Neural cell (in vitro differentiated cells): Measurements from ENCODE around the gene OR5T3. TPM values are rescaled to one million over a fixed set of nuclear protein-coding genes. Genes with fewer than 3 reads are reported as not detected.

Experiments
- H2AFZ ChIP-seq: fragments of 200-600, 300-800 bp; sonication (generic), shearing (Covaris generic); 2 replicates; pipeline ENCODE4 v1.6.0; 2014; ENCODE audit warnings: low read depth, mild to moderate bottlenecking, antibody characterized with exemption, low read length, moderate library complexity
- H3F3A ChIP-seq: fragments of 200-600 bp; shearing (Covaris generic); 2 replicates; pipeline ENCODE4 v1.6.1; 2016; ENCODE audit warnings: mild to moderate bottlenecking, moderate library complexity, mixed read lengths, antibody characterized with exemption, low read length; ENCODE audit not compliant: insufficient read depth, poor library complexity, severe bottlenecking
- H3K27ac ChIP-seq: fragments of 200-600, 300-800 bp; sonication (generic), shearing (Covaris generic); 2 replicates; pipeline ENCODE4 v1.5.1; 2014; ENCODE audit warnings: mild to moderate bottlenecking, low read length, moderate library complexity
- H3K27me3 ChIP-seq: fragments of 300-800, 200-600 bp; sonication (generic), shearing (Covaris generic); 2 replicates; pipeline ENCODE4 v1.6.0; 2014; ENCODE audit warnings: mild to moderate bottlenecking, low read depth, low read length, moderate library complexity; ENCODE audit not compliant: insufficient read depth
- H3K36me3 ChIP-seq: fragments of 300-800, 200-600 bp; sonication (generic), shearing (Covaris generic); 2 replicates; pipeline ENCODE4 v1.5.1; 2014; ENCODE audit warnings: mild to moderate bottlenecking, antibody characterized with exemption, low read length, moderate library complexity; ENCODE audit not compliant: insufficient read depth
- H3K4me2 ChIP-seq: fragments of 300-800, 200-600 bp; sonication (generic), shearing (Covaris generic); 2 replicates; pipeline ENCODE4 v1.6.0; 2014; ENCODE audit warnings: mild to moderate bottlenecking, low read length
- H3K4me3 ChIP-seq: fragments of 300-800, 200-600 bp; sonication (generic), shearing (Covaris generic); 2 replicates; pipeline ENCODE4 v1.5.1; 2014; ENCODE audit warnings: mild to moderate bottlenecking, low read length, moderate library complexity
- H3K79me2 ChIP-seq: fragments of 200-600 bp; shearing (Covaris generic); replicated peaks from 2 replicates; pipeline ENCODE4 v1.6.0; 2014; ENCODE audit warnings: mild to moderate bottlenecking, low read length, moderate library complexity; ENCODE audit not compliant: insufficient read depth
- H3K9ac ChIP-seq: fragments of 300-800, 200-600 bp; sonication (generic), shearing (Covaris generic); 2 replicates; pipeline ENCODE4 v1.6.1; 2016; ENCODE audit warnings: mild to moderate bottlenecking, low read length, mixed read lengths
- H3K9me2 ChIP-seq: fragments of 200-600 bp; shearing (Covaris generic); 2 replicates; pipeline ENCODE4 v1.6.1; 2016; ENCODE audit warnings: mild to moderate bottlenecking, low read length, mixed read lengths; ENCODE audit not compliant: insufficient read depth
- H3K9me3 ChIP-seq: fragments of 200-600, 300-800 bp; sonication (generic), shearing (Covaris generic); 2 replicates; pipeline ENCODE4 v1.6.1; 2016; ENCODE audit warnings: mild to moderate bottlenecking, mixed run types, low read length, moderate library complexity, mixed read lengths
- H4K20me1 ChIP-seq: fragments of 200-600 bp; shearing (Covaris generic); 2 replicates; pipeline ENCODE4 v1.6.1; 2016; ENCODE audit warnings: mild to moderate bottlenecking, mixed run types; ENCODE audit not compliant: insufficient read depth
- EP300 ChIP-seq: fragments of 450-650 bp; conservative IDR thresholded peaks from 2 replicates; pipeline ENCODE4 v1.6.1; 2014; ENCODE audit warnings: antibody characterized with exemption, mild to moderate bottlenecking, moderate library complexity; ENCODE audit not compliant: poor library complexity, severe bottlenecking
- EZH2 ChIP-seq: fragments of 200-600, 300-800 bp; shearing (Covaris generic), sonication (generic); IDR thresholded peaks from 2 replicates; pipeline ENCODE4 v1.6.1; 2014; ENCODE audit warnings: antibody characterized with exemption, low read length, borderline replicate concordance, mild to moderate bottlenecking; ENCODE audit not compliant: insufficient read depth, poor library complexity, severe bottlenecking
- MXI1 ChIP-seq: fragments of 450-650 bp; conservative IDR thresholded peaks from 2 replicates; pipeline ENCODE4 v1.6.1; 2014; ENCODE audit warnings: antibody characterized with exemption, mild to moderate bottlenecking; ENCODE audit not compliant: poor library complexity, severe bottlenecking
- POLR2AphosphoS5 ChIP-seq: IDR thresholded peaks from 2 replicates; pipeline ENCODE4 v1.6.1; 2012
- RAD21 ChIP-seq: fragments of 450-650 bp; conservative IDR thresholded peaks from 2 replicates; pipeline ENCODE4 v1.6.1; 2014; ENCODE audit warnings: antibody characterized with exemption, mild to moderate bottlenecking, moderate library complexity
- SMC3 ChIP-seq: fragments of 450-650 bp; conservative IDR thresholded peaks from 2 replicates; pipeline ENCODE4 v1.6.1; 2014; ENCODE audit warnings: antibody characterized with exemption, mild to moderate bottlenecking, moderate library complexity; ENCODE audit not compliant: poor library complexity
- TAF1 ChIP-seq: IDR thresholded peaks from 2 replicates; pipeline ENCODE4 v1.6.1; 2012; ENCODE audit warnings: low read depth
- polyA plus RNA-seq: library from polyadenylated mRNA; depleted of rRNA; stranded (reverse); fragments of >200 nt; gene quantifications from 2 replicates; pipeline ENCODE4 v1.2.3, GENCODE V29; 2014
- TF ChIP-seq, protein P1 (sequence below): IDR thresholded peaks from 2 replicates; pipeline ENCODE4 v1.6.1; 2012; ENCODE audit warnings: borderline replicate concordance
- TF ChIP-seq, protein P2 (sequence below): fragments of 450-650 bp; IDR thresholded peaks from 2 replicates; pipeline ENCODE4 v1.5.1; 2014; ENCODE audit warnings: antibody characterized with exemption, mild to moderate bottlenecking, moderate library complexity; ENCODE audit not compliant: poor library complexity, severe bottlenecking

Gene OR5T3
- polyA plus RNA-seq, 1 donor from 2014 or later: not detected

DNA sequence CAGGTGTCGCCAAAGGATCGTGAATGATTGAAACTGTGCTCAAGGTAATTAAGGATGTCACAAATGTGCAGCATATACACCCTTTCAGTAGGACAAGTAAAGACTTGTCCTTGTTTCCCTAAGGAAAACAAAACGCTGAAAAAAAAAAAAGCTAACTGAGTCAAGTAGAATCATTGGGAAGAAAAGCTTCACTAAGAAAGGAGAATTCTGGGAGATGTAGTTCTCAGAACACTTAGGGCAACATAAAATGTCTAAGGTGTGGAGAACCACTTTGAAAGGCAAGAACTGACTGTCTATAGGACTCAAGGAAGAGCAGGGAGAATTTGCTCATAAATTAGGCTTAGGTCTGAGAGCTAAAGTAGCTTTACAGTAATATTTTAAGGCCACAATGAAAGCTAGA is 19.0 kb downstream of the OR5T3 start:
- Histone ChIP-seq H3K36me3 (no peaks in the 10 kb centered on the region), H3K27ac (no peak overlapping the region), H3K9me2 (no peaks in the 10 kb centered on the region), H4K20me1 (no peaks in the 10 kb centered on the region), H3K9ac (no peak overlapping the region), H3F3A (no peaks in the 10 kb centered on the region), H2AFZ (no peak overlapping the region), H3K4me2 (no peak overlapping the region), H3K4me3 (no peak overlapping the region), H3K9me3 (no peaks in the 10 kb centered on the region), H3K27me3 (no peaks in the 10 kb centered on the region), H3K79me2 (no peaks in the 10 kb centered on the region)
- TF ChIP-seq RAD21: no peak

DNA sequence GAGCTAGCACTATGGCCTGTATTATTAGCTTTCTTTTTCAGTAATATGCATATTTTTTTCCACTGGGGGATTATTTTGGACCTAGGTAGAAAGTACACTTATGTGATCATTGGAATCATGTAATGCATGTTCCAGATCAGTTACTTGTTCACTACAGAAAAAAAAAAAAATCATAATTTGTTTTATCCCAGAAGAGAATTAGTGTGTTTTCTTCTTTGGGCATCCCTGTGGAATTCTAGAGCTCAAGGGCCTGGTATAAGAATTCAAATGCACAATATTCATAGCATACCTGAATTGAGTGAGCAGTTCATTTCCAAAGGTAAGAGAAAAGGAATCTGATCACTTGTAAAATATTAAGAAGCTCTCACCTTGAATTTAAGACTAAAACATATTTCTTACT is 21.8 kb downstream of the OR5T3 start, which contains the start of gene OR5T1:
TSS of gene OR5T1 (plus strand) at position 301 of the 400 bp plus-strand sequence. CDS start 1,485 bp downstream, outside the sequence.
- H4K20me1 ChIP-seq: no peaks in the 10 kb centered on the region
- no peaks in the 10 kb centered on the region for H3K79me2 ChIP-seq
- H3F3A ChIP-seq: no peaks in the 10 kb centered on the region
- no peak within 1 kb of the TSS for H2AFZ ChIP-seq
- H3K27me3 ChIP-seq: no peaks in the 10 kb centered on the region
- H3K9me3 ChIP-seq: no peaks in the 10 kb centered on the region
- H3K9me2 ChIP-seq: no peaks in the 10 kb centered on the region
- H3K4me3 ChIP-seq: no peak within 1 kb of the TSS
- H3K36me3 ChIP-seq: no peaks in the 10 kb centered on the region
- H3K27ac ChIP-seq: no peak within 1 kb of the TSS
- H3K4me2 ChIP-seq: no peak within 1 kb of the TSS
- no peak within 1 kb of the TSS for H3K9ac ChIP-seq
- TF ChIP-seq SMC3: no peak
- TF ChIP-seq TAF1: no peak
- TF ChIP-seq, protein P1, sequence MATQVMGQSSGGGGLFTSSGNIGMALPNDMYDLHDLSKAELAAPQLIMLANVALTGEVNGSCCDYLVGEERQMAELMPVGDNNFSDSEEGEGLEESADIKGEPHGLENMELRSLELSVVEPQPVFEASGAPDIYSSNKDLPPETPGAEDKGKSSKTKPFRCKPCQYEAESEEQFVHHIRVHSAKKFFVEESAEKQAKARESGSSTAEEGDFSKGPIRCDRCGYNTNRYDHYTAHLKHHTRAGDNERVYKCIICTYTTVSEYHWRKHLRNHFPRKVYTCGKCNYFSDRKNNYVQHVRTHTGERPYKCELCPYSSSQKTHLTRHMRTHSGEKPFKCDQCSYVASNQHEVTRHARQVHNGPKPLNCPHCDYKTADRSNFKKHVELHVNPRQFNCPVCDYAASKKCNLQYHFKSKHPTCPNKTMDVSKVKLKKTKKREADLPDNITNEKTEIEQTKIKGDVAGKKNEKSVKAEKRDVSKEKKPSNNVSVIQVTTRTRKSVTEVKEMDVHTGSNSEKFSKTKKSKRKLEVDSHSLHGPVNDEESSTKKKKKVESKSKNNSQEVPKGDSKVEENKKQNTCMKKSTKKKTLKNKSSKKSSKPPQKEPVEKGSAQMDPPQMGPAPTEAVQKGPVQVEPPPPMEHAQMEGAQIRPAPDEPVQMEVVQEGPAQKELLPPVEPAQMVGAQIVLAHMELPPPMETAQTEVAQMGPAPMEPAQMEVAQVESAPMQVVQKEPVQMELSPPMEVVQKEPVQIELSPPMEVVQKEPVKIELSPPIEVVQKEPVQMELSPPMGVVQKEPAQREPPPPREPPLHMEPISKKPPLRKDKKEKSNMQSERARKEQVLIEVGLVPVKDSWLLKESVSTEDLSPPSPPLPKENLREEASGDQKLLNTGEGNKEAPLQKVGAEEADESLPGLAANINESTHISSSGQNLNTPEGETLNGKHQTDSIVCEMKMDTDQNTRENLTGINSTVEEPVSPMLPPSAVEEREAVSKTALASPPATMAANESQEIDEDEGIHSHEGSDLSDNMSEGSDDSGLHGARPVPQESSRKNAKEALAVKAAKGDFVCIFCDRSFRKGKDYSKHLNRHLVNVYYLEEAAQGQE: no peak
- no peak for TF ChIP-seq POLR2AphosphoS5
- no peak for TF ChIP-seq RAD21
- TF ChIP-seq EZH2: no peak
- TF ChIP-seq, protein P2, sequence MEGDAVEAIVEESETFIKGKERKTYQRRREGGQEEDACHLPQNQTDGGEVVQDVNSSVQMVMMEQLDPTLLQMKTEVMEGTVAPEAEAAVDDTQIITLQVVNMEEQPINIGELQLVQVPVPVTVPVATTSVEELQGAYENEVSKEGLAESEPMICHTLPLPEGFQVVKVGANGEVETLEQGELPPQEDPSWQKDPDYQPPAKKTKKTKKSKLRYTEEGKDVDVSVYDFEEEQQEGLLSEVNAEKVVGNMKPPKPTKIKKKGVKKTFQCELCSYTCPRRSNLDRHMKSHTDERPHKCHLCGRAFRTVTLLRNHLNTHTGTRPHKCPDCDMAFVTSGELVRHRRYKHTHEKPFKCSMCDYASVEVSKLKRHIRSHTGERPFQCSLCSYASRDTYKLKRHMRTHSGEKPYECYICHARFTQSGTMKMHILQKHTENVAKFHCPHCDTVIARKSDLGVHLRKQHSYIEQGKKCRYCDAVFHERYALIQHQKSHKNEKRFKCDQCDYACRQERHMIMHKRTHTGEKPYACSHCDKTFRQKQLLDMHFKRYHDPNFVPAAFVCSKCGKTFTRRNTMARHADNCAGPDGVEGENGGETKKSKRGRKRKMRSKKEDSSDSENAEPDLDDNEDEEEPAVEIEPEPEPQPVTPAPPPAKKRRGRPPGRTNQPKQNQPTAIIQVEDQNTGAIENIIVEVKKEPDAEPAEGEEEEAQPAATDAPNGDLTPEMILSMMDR: no peak
- no peak for TF ChIP-seq EP300
- TF ChIP-seq MXI1: no peak

DNA sequence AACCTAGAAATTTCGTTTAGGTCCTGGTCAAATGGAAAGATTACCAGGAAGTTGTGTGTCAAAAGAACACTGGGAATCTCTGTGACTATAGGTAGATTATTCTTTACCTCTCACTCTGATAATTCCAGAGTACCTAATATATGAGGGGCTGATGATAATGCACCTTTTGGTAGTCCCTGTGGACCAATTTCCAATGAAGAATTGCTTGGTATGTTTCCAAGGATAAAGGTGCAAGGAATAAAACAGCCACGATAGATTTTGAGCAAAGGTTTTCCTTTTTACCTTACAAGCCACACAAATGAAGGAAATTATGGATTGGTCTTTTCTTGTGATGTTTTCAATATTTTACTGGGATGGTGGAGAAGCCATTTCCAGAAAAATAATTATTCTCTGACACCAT is 40.1 kb downstream of the OR5T3 start, which contains the start of gene OR8H1:
TSS of gene OR8H1 (minus strand) at position 101 of the 400 bp plus-strand sequence. CDS start 1,192 bp downstream, outside the sequence.
- Histone ChIP-seq H3K27ac (no peak within 1 kb of the TSS), H3K4me3 (no peak within 1 kb of the TSS), H3K9me3 (no peaks in the 10 kb centered on the region), H3K36me3 (no peaks in the 10 kb centered on the region), H4K20me1 (no peaks in the 10 kb centered on the region), H3K4me2 (no peak within 1 kb of the TSS), H3F3A (no peaks in the 10 kb centered on the region), H2AFZ (no peak within 1 kb of the TSS), H3K9me2 (no peaks in the 10 kb centered on the region), H3K79me2 (no peaks in the 10 kb centered on the region), H3K27me3 (no peaks in the 10 kb centered on the region), H3K9ac (no peak within 1 kb of the TSS)
- TF ChIP-seq, protein P2: no peak
- TF ChIP-seq POLR2AphosphoS5: no peak
- TF ChIP-seq EZH2: no peak
- no peak for TF ChIP-seq EP300
- TF ChIP-seq RAD21: no peak
- TF ChIP-seq SMC3: no peak
- no peak for TF ChIP-seq MXI1
- no peak for TF ChIP-seq TAF1
- TF ChIP-seq, protein P1: no peak
